Hepatocyte (in vitro differentiated cells): ENCODE measurements around the gene B4GALT5.

Source experiments
- CTCF ChIP-seq: fragments of 200-600 bp; sonication (generic); IDR thresholded peaks from 2 replicates; pipeline ENCODE4 v1.5.1; 2016; ENCODE audit warnings: antibody characterized with exemption, mild to moderate bottlenecking; ENCODE audit not compliant: poor library complexity
- EZH2 ChIP-seq: fragments of 200-600 bp; sonication (generic); IDR thresholded peaks from 2 replicates; pipeline ENCODE4 v1.6.1; 2016; ENCODE audit warnings: antibody characterized with exemption, mild to moderate bottlenecking, borderline replicate concordance
- EZH2phosphoT487 ChIP-seq: fragments of 200-600 bp; sonication (generic); IDR thresholded peaks from one replicate; pipeline ENCODE4 v1.6.1; 2018; ENCODE audit warnings: antibody characterized with exemption, mild to moderate bottlenecking, low read depth, moderate library complexity; ENCODE audit not compliant: unreplicated experiment, severe bottlenecking

GRCh38 chr20:49666911-49667310 lies 46.8 kb downstream of the B4GALT5 start:
- TF ChIP-seq EZH2: no peak
- TF ChIP-seq CTCF: no peak
- no peak for TF ChIP-seq EZH2phosphoT487
